Stimulated activated CD4-positive, alpha-beta T cell treated with anti-CD3 and anti-CD28 coated beads, Interleukin-12 subunit alpha, Interleukin-12 subunit beta, amount 100 ng/mL, for 48 hours (primary cell): ENCODE data around the gene C2orf42.
"Not testable (repeated sequence)": the region's sequence is repeated elsewhere in the genome, so short reads cannot be mapped to it uniquely, and the experiment has no call there.

ENCODE experiments used
- DNase-seq, 3 donors: peaks; one replicate each; pipeline ENCODE4 v3.0.0-alpha.2; 2020; ENCODE audit warnings: low read depth in 2 of 3, low spot score in 1 of 3

The C2orf42 gene

DNA sequence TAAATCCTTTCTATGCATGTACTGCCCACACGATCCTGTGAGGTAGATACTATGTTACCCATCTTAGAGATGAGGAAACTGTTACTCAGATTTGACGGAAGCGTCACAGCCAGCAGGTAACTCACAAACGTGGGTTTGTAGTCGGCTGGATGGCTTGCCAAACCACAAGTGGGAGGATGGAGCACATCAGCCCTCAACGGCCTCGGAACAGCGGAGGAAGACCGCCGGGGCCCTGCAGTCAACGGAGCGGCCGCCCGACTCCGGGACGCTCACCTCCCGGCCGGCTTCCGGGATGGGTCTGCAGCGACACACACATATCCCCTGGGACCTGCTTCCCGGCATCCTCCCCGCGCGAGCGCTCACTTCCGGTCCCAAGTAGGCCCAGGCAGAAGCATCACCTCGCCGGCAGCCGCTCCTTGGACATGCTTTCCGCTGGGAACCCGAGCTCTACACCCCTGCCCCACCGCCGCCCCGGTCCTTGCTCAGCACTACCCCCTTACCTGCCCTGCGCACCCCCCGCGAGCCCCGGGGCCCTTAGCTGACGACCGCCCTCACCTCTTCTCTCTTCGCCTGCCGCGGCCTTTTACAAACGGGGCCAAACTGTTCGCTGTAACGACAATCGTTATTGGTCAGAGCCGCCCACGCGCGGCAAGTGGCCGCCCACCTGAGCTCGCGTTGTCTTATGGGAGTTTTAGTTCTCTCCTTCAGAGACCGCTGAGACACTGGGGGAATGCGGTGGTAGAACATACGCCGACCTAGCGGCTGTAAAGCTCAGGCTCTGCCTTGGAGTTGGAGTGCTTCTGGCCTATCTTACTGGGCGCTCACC is at the start of gene C2orf42:
Gene C2orf42 (minus strand): TSS at position 602 of the 826 bp plus-strand sequence. CDS start 9,034 bp downstream, outside the sequence.
- peak; percentile 93 to 95 (median 93) for DNase-seq

DNA sequence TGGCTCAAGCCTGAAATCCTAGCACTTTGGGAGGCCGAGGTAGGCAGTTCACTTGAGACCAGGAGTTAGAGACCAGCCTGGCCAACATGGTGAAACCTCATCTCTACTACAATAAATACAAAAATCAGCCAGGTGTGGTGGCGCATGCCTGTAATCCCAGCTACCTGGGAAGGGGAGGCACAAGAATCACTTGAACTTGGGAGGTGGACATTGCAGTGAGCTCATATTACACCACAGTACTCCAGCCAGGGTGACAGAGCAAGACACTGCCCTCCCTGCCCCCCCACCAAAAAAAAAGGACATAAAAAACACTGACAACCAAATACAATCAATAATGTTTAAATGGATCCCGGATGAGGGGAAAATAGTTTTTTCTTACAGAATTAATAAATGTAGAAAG is 49.8 kb upstream of the C2orf42 start:
- DNase-seq, result no peak

DNA sequence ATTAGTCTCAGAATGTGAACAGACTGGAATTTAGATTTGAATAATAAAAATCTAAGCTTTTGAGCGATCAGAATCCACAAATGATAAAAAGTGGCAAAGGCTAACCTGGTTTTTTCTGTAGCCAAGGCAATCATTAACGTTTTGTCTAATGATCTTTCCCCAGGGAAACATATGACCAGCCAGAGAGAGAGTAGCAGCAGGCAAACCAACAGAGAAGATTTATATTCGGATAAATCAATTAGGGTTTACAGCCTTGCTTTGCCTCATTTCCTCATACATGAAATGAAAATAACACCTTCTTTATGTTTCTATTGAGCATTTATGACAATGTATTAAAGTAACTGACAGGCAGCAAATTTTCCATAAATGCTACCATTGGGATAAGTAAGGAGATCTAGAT is 43.1 kb upstream of the C2orf42 start:
- DNase-seq, result no peak

DNA sequence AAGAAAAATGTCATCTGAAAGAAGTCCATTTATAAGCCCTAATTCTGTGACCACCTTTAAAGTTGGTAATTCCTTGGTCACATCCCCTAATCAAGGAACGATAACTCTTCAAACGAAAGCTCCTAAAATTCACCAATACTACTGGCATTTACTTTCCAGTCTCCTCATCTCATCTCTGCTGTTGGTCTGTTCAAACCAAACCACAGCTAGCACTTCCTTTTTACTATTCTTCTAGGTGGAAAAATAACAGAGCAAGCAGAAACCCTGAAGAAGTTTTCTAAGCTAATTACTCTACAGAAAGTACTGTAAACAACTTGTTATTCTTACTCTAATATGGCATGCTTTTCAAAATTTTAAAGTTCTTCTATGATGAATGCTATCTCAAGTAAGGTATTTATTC is 36.0 kb upstream of the C2orf42 start:
- no peak for DNase-seq

DNA sequence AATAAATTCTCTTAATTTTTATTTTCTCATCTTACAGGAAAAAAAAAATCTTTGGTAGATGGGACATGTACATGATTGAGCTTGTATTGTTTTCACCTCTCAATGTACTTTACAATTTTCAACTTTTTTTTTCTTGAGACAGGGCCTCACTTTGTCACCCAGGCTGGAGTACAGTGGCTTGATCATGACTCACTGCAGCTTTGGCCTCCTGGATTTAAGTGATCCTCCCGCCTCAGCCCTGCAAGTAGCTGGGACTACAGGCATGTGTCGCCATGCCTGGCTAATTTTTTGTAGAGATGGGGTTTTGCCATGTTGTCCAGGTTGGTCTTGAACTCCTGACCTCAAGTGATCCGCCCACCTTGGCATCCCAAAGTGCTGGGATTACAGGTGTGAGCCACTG is 32.5 kb upstream of the C2orf42 start:
- not testable (repeated sequence) for DNase-seq

DNA sequence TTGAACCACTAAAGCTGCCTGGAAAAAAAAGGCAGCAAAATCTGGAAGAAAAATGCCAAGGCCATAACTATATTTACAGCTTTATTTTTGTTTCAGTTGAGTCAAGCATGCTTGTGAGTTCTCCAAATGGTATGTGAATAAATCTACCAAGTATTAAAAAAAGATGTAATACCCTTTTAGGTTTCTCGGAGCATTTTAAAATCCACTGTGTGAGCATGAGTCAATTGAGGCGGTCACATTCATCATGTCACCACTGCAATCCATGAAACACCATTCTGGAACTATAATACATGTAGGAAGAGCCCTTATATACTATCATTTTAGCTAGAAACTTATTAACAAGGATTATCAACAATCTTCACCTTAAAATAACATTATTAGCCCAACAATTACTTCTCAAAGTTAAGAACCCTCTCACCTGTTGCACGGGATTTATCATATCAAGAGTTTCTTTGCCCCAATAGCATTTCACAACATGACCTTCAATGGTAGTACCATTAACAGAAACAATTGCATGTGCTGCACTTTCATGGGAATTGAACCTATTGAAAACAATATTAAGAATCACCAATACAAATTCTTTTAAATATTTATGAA is 24.2 kb upstream of the C2orf42 start:
- no peak for DNase-seq

DNA sequence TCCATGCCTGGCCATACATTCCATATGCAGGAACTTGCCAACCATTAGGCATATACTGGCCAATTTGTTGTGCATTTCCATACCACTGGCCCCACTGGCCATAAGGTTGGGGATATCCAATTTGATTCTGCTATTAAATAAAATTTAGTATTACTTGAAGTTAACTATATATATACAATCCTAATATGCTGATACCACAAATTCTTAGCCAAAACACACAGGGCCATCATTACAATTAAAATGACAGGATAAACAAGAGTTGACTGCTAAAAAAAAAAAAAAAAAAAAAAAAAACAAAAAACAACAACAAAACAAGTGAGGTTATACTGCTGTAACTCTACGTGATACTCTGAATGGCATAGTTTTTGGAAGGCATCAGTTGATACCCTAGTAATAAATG is 23.5 kb upstream of the C2orf42 start:
- no peak for DNase-seq

DNA sequence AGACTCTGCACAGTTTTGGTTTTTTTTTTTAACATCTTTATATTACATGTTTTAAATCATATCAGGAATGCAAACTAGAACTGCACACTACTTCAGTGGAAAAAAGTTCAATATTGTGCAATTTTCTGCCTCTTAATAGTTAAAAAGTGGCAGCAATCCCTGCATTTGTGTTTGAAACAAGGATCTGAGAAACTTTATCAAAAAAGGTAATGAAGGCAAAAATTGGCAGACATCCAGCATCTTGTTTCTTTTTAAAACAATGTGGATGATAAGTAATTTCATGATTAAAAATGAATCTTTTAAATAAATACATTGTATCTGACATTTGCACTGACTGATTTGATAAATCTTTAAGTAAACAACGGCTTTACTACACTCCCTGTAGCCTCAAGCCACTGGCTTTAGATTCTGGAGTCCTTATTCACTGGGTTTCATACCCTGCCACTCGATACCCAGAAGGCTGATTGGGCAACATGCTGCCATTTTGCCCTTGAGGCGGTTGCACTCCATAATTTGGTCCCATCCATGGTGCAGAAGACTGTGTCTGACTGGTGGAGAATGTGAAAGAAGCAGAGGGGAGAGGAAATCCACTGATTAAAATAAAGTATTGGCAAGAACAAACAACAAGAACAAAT is 21.6 kb upstream of the C2orf42 start:
- DNase-seq, result no peak

DNA sequence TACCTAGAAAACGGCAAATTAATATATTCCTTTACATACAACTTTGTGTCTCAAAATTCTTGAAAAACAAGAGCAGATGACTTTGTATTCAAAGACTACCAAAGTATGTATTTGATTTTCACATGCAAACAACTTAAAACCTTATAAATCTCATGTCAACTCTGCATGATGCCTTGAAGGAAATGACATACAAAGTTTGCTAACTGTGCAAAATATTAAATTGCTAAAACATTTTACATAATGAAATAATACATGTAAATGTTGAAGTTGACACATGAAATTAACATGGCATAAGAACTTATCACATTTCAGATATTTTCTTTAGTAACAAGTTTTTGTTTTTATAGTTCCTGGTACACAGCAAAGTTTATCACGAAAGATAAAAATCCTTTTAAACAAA is 20.8 kb upstream of the C2orf42 start:
- DNase-seq, result no peak

DNA sequence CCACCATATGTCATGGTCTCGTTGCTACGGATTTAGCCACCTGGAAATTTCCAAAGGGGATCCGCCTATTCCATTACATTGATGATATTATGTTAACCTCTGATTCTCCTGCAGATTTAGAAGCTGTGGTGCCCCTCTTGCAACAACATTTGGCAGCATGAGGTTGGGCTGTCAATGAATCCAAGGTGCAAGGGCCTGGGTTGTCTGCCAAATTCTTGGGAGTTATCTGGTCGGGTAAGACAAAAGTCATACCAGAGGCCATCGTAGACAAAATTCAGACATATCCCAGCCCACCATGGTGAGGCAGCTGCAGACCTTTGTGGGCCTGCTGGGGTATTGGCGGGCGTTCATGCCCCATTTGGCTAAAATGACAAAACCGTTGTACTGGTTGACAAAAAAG is 13.6 kb upstream of the C2orf42 start:
- no peak for DNase-seq

DNA sequence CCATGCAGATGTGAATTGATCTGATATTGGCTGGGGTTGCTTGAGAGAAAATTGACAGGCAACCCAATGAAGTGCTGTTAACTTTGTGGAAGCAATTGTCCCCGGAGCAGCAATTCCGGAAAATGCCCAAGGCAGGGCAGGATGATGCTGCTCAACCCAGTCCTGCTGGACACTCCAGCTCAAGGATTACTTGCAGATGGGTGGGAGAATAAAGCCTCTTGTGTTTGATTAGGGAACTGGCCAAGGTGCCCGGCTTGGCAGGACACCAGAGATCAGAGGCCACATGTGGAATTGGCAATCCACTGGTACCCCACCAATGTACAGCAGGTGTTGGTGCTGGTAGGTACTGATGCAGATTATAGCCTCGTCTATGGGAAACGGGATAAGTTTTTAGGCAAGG is 12.3 kb upstream of the C2orf42 start:
- DNase-seq, result no peak

DNA sequence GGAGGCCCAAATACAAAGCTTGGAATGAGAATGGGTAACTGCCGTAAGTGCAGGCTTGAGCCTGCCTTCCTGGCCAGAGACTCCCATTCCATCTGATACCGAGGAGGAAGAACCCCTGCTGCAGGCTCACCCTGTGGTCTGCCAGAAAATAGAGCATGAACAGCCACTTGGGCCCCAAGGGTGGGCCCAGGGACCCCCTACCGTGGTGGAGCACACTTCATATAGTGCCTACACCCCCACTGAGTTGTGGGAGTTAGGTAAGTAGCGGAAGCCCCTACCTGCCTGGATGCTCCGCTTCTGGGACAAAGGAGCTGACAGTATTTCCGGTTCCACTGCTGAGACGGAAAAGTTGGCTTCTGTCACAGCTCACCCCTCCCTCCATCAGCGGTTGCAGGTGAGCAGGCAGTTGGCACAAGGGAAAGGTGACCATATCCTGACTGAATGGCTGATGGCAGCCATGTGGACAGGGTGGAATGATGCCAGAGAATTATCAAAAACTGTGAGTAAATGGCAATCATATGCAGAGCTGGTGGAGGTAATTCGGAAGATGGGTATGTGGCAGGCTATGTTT is 11.5 kb upstream of the C2orf42 start:
- no peak for DNase-seq

DNA sequence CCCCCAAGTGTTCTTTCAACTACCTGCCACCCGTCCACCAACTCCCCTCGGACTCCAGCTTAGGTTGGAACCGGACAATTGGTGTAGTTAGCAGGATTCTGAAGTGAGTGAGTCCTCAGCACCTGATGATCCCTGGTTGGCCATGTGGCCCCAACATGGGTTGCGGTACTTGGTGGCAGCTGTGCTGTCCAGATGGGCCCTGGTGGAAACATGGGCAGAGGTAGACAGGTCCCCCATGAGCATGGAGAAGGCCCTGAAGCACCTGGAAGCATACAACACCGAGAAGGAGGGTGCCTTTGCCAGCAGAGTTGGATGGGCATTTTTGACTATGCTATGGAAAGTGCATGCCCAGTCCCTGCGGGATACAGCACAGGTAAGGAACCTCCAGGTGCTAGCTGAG is 11.0 kb upstream of the C2orf42 start:
- no peak for DNase-seq

DNA sequence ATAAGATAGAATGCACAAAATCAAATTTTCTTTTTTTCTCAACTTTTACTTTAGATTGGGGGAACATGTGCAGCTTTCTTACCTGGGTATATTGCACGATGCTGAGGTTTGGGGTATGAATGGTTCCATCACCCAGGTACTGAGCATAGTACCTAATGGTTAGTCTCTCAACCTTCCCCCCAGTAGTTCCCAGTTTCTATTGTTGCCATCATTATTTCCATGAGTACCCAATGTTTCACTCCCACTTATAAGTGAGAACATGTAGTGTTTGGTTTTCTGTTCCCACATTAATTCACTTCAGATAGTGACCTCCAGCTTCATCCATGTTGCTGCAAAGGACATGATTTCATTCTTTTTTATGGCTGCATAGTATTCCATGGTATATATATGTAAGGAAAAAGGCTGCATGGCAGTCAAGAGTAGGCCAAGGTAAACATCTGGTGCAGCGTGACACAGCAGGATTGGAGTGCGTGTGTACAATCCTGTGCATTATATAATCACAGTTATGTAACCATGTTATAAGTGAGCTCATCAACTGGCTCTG is 10.5 kb upstream of the C2orf42 start:
- DNase-seq, result no peak

DNA sequence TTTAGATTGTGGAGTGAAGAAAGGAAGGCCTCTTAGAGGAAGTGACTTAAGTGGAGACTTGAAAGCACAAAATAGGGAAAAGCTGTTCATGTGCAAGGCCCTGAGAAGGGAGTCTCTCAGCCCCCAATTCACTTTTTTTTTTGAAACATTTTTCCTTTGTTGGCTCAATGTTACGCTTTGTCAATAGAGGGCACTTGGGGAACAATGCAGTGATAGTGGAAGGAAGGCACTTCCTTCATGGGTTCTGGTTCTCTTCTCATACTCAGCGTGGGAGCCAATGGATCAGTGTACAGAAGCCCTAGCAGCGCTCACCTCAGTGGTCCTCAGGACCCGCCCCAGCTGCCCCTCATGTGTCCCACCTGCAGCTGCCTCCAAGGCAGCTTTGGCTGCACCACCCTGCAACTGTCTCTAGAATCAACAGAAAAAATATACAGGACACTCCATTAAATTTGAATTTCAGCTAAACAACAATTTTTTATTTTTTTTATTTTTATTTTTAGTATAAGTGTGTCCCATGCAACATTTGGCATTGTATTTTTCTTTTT is 8.6 kb upstream of the C2orf42 start:
- DNase-seq, result no peak

DNA sequence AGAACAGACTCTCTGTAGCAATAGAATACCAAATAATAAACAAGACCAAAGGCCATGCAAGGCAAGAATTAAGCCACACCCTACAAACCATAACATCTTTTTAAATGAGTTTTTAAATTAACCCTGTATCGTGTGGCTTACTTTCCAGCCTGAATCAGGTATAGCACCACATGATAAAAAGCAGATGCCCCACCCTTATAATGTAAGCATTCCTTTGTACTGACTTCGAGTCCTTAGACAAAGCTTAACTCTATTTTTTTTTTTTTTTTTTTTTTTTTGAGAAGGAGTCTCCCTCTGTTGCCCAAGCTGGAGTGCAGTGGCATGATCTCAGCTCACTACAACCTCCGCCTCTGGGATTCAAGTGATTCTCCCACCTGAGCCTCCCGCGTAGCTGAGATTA is 1.7 kb upstream of the C2orf42 start:
- DNase-seq, result no peak

DNA sequence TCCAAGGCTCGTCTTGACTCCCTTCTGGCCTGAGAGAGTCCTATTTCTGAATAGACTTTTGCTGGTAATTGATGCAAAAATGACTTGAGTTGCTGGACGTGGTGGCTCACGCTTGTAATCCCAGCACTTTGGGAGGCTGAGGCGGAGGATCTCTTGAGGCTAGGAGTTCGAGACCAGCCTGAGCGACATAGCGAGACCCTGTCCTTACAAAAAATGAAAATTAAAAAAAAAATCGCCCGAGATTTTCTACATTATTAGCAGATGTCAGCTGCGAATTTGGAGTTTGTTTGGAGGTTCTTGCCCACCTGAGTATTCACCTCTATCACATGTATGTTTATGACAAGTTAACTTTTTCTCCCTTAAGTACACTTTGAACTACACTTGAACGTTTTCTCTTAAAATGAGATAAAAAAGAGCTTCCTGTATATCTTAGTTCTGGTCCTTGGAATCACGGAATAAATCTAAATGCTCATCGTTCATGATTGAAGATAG is 471 bp upstream of the C2orf42 start:
- no peak for DNase-seq

DNA sequence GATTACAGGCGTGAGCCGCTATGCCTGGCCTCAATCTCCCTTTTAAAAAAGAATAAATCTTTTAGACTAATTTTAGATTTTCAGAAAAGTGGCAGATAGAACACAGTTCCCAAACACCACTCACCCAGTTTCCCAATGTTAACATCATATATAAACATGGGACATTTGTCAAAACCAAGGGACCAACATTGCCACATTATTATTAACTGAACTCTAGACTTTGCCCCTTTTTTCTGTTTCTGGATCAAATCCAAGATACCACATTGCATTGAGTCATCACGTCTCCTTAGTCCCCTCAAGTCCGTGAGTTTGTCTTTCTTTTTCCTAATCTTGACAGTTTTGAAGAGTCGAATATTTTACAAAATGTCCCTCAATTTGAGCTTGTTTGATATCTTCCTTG is 2.4 kb downstream of the C2orf42 start:
- DNase-seq, result no peak

DNA sequence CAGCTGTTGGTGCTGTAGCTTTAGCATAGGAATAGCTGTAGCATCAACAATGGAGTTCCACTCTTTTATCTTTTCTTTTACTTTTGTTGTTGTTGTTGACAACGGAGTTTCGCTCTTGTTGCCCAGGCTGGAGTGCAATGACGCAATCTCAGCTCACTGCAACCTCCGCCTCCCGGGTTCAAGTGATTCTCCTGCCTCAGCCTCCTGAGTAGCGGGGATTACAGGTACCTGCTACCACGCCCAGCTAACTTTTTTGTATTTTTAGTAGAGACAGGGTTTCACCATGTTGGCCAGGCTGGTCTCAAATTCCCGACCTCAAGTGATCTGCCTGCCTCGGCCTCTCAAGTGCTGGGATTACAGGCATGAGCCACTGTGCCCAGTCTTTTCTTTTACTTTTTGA is 3.6 kb downstream of the C2orf42 start:
- not testable (repeated sequence) for DNase-seq

DNA sequence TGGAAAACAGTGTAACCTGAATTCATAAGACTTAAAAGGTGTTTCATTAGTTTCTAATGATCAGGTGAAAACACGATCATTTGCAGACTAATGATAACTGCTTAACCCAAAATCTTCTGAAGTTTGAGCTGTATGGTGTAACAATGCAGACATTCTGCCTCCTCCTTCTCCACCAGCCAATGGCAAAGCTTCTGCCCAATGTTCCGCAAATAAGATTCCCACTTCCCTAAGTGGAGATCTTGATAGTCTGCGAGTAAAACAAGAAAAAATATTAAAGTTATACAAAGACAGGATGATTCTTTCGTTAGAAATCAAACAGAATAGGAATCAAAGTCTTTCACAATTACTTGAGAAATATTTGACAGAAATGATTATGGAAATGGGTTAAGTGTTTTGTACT is 8.1 kb downstream of the C2orf42 start:
- no peak for DNase-seq

DNA sequence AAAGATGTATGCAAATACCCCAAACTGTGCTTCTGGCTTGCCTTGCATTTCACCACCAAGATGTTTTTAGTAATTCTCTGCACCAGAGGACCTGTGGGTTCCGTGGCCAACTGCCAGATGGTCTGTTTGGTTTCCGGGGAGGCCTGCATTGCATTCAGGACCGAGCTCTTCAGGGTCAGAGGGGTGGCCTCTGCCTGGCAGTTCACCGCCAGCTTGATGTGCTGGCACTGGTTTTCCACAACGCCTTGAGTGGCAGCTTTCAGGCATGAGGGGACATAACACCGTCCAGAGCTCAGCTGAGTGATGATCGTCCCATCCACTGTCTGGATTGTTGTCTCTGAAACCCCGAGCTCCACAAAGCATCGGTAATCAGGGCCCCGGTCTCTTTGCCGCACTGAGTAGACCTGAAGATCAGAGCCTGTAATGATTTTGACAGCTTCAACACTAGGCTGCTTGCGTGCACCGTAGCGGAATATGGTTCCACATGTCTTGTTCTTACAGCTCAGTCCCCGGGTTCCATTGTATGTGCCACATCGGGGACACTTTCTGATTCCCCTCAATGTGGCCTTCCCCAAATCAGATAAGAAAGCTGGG is 9.4 kb downstream of the C2orf42 start:
- no peak for DNase-seq
